ENCODE results near the gene ZNF497.

Gene ZNF497

DNA sequence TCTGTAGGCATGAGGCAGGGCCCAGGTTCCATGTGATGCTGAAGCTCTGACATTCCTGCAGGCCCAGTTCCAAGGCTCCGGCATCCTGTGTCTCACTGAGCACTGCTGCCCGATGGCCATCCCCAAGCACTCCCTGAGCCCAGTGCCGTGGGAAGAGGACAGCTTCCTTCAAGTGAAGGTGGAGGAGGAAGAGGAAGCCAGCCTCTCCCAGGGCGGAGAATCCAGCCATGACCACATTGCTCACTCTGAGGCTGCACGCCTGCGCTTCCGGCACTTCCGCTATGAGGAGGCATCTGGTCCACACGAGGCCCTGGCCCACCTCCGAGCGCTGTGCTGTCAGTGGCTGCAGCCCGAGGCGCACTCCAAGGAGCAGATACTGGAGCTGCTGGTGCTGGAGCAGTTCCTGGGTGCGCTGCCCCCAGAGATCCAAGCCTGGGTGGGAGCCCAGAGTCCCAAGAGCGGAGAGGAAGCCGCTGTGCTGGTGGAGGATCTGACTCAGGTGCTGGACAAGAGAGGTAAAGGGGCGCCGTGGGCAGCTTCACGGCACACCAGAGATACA is 27.8 kb downstream of the ZNF497 start:
- Histone ChIP-seq H3K4me1 (ENCODE audit: insufficient read depth, low read length) (no peaks in the 10 kb centered on the region), H3K9ac (ENCODE audit: low read depth, low read length) (no peak overlapping the region), H3K9me3 (ENCODE audit: insufficient read depth, low read depth, low read length) (peaks cover 6% of the 10 kb centered on the region; the same call in 1 of the 2 replicates), H3K4me3 (ENCODE audit: low read length) (no peak overlapping the region), H3K36me3 (ENCODE audit: insufficient read depth, low read depth, low read length) (peaks cover 21% of the 10 kb centered on the region; the same call in 1 of the 2 replicates), H3K27me3 (ENCODE audit: insufficient read depth, low read length) (no peaks in the 10 kb centered on the region), H3K27ac (ENCODE audit: low read length) (no peak overlapping the region)

DNA sequence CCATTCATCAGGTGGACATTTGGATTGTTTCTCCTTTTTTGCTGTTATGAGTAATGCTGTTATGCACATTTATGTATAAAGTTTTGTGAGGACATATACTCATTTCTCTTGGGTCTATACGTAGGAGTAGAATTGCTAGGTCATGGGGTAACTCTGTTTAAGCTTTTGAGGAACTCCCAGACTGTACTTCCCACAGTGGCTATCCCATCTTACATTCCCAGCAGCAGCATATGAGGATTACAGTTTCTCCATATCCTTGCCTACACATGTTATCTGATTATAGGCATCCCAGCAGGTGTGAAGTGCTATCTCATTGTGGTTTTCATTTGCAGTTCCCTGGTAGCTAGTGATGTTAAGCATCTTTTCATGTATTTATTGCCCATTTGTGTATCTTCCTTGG is 29.9 kb downstream of the ZNF497 start:
- H3K9me3 ChIP-seq (ENCODE audit: insufficient read depth, low read depth, low read length) = no peaks in the 10 kb centered on the region
- H3K4me3 ChIP-seq (ENCODE audit: low read length) = no peak overlapping the region
- no peaks in the 10 kb centered on the region for H3K27me3 ChIP-seq (ENCODE audit: insufficient read depth, low read length)
- no peak overlapping the region for H3K9ac ChIP-seq (ENCODE audit: low read depth, low read length)
- H3K36me3 ChIP-seq (ENCODE audit: insufficient read depth, low read depth, low read length) = peaks cover 11% of the 10 kb centered on the region; the same call in 1 of the 2 replicates
- no peak overlapping the region for H3K27ac ChIP-seq (ENCODE audit: low read length)
- H3K4me1 ChIP-seq (ENCODE audit: insufficient read depth, low read length) = no peaks in the 10 kb centered on the region

DNA sequence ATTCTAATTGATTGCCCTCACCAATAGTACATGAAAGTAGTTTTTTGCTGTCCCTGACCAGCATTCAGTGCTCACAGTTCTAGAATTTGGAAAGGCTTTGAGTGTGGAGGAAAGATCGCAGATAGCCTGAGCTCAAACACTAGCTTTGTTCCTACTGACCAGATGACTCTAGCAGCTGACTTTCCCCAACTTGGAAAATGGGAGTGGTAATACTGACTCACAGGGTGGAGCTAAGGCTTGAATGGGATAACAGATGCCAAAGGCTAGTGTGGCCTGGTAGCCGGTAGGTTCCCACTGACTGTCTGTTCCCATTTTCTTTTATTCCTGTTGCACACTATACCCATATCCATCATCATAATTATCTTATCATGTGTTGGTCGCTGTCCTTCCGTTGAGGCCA is 32.1 kb downstream of the ZNF497 start:
- Histone ChIP-seq H3K36me3 (ENCODE audit: insufficient read depth, low read depth, low read length) (0 out of 2 replicates have a peak, but pooled peaks cover 2% of the 10 kb centered on the region), H3K9ac (ENCODE audit: low read depth, low read length) (no peak overlapping the region), H3K9me3 (ENCODE audit: insufficient read depth, low read depth, low read length) (no peaks in the 10 kb centered on the region), H3K4me3 (ENCODE audit: low read length) (no peak overlapping the region), H3K27ac (ENCODE audit: low read length) (no peak overlapping the region), H3K4me1 (ENCODE audit: insufficient read depth, low read length) (no peaks in the 10 kb centered on the region; the same call in 1 of the 2 replicates), H3K27me3 (ENCODE audit: insufficient read depth, low read length) (no peaks in the 10 kb centered on the region)

DNA sequence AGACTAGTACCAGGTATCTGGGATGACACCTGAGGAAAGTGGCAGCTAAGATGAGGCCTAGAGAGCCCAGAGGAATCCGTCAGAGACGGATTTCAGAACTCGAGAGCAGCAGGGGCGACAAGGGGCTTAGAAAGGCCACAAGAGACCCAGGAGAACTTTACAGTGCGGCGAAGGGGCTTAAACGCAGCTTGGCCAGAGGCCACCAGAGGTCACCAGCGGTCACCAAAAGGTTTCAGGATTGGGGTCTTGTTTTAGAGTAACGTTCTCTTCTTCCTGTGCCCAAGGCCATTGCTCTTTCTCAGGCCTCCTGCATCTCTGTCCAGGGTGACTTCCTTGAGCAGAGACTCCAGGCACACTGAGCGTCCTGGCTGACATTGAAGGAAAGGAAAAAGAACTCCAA is 33.6 kb downstream of the ZNF497 start:
- no peak overlapping the region for H3K9ac ChIP-seq (ENCODE audit: low read depth, low read length)
- H3K9me3 ChIP-seq (ENCODE audit: insufficient read depth, low read depth, low read length) = no peaks in the 10 kb centered on the region
- no peaks in the 10 kb centered on the region for H3K36me3 ChIP-seq (ENCODE audit: insufficient read depth, low read depth, low read length)
- no peaks in the 10 kb centered on the region; the same call in 1 of the 2 replicates for H3K4me1 ChIP-seq (ENCODE audit: insufficient read depth, low read length)
- H3K4me3 ChIP-seq (ENCODE audit: low read length) = no peak overlapping the region
- no peak overlapping the region for H3K27ac ChIP-seq (ENCODE audit: low read length)
- no peaks in the 10 kb centered on the region for H3K27me3 ChIP-seq (ENCODE audit: insufficient read depth, low read length)

DNA sequence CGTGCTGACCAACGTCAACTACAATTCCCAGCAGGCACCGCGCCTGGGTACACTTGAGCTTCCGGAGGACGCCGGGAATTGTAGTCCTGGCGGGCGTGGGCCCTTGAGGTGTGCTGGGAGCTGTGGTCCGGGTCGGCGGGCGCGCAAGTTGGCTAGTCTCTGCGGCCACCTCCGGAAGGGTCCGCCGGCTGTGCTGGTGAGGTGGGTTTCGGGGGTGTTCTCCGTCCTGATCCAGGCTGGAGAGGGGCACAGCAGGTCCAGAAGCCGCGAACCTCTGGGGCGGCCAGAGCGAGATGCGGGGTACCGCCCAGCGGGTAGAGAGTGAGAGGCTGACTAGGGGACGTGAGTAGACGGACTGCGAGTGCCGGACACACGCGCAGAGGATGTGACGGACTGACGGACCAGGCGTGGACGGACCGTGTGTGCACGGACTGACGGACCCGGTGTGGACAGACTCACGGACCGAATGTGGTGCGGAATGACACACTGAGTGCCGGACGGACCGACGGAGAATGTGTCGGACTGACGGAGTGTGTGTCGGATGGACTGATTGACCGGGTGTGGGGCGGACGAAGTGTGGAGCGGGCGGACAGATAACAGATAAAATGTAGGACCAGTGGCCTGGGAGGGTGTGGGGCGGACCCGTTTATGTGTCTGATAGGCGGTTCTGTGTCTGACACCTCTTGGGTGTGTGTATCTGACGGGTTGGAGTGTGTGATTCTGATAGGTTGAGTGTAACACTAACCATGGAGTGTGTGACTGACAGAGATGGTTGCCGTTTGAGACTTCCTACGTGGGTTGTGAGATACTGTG is 35.4 kb downstream of the ZNF497 start, which contains the start of gene ZSCAN22:
ZSCAN22 (plus strand) TSS at position 81 of the 813 bp plus-strand sequence. CDS start 7,809 bp downstream, outside the sequence.
- Histone ChIP-seq H3K9me3 (ENCODE audit: insufficient read depth, low read depth, low read length) (no peaks in the 10 kb centered on the region), H3K27ac (ENCODE audit: low read length) (no peak within 1 kb of the TSS), H3K4me1 (ENCODE audit: insufficient read depth, low read length) (no peaks in the 10 kb centered on the region; the same call in 1 of the 2 replicates), H3K4me3 (ENCODE audit: low read length) (peak within 1 kb of the TSS; percentile 93), H3K36me3 (ENCODE audit: insufficient read depth, low read depth, low read length) (no peaks in the 10 kb centered on the region), H3K9ac (ENCODE audit: low read depth, low read length) (peak within 1 kb of the TSS; percentile 91), H3K27me3 (ENCODE audit: insufficient read depth, low read length) (no peaks in the 10 kb centered on the region)

DNA sequence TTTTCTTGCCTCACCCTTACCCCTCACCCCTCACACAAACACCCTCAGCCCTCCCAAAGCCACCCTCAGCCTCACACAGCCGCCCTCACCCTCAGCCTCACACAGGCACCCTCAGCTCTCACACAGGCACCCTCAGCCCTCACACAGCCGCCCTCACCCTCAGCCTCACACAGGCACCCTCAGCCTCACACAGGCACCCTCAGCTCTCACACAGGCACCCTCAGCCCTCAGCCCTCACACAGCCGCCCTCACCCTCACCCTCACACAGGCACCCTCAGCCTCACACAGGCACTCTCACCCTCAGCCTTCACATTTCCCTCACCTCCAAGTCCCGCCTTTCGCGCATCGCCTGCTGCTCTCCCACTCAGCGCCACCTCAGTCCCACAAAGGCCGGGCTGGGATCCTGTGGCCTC is 36.0 kb downstream of the ZNF497 start:
- Histone ChIP-seq H3K27me3 (ENCODE audit: insufficient read depth, low read length) (no peaks in the 10 kb centered on the region), H3K36me3 (ENCODE audit: insufficient read depth, low read depth, low read length) (no peaks in the 10 kb centered on the region), H3K4me1 (ENCODE audit: insufficient read depth, low read length) (no peaks in the 10 kb centered on the region; the same call in 1 of the 2 replicates), H3K9ac (ENCODE audit: low read depth, low read length) (peak overlapping the region; percentile 91), H3K4me3 (ENCODE audit: low read length) (peak overlapping the region; percentile 93), H3K27ac (ENCODE audit: low read length) (no peak overlapping the region), H3K9me3 (ENCODE audit: insufficient read depth, low read depth, low read length) (no peaks in the 10 kb centered on the region)

DNA sequence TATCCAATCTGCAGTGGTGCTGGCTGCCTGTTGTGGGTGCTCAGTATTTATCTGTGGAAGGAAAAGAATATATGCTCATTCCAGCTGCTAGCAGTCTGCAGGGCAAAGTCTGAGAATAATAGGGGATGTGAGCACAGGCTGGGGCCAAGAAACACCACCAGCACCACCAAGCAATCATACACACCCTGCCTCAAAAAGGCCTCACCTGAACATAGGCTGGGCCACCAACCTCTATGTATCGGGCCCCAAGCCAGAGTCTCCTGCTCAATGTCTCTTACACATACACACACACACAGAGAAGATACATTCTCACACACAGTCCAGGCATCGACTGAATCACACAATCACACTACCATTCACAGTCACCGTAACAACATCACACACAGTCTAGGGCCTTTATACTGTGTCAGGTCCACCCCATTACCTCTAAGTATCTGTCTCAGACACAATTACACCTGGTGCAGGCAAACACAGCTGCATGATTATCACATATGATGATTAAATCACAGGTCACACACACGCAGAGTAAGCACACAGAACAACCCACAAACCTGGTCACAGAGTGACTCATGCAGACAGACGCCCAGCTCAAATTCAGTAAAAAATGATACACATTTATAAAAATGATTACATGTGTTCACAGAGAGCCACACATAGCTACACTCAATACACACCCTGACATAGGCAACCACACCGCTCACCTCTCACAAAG is 37.1 kb downstream of the ZNF497 start:
- no peak overlapping the region for H3K27ac ChIP-seq (ENCODE audit: low read length)
- peak overlapping the region; percentile 91; the same call in 1 of the 2 replicates for H3K9ac ChIP-seq (ENCODE audit: low read depth, low read length)

DNA sequence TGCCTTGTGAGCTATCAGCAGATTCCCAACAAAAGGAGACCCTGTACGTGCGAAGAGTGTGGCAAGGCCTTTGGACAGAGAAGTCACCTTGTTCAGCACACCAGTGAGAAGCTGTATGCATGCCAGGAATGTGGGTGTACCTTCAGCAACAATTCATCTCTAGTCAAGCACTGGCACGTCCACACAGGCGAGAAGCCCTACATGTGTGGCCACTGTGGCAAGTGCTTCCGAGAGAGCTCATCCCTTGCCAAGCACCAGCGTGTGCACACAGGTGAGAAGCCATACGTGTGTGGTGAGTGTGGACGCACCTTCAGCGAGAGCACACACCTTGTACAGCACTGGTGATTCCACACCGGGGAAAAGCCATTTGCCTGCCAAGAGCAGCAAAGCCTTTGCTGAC is 43.3 kb downstream of the ZNF497 start:
- Histone ChIP-seq H3K4me1 (ENCODE audit: insufficient read depth, low read length) (no peaks in the 10 kb centered on the region), H3K9ac (ENCODE audit: low read depth, low read length) (no peak overlapping the region), H3K27ac (ENCODE audit: low read length) (no peak overlapping the region), H3K9me3 (ENCODE audit: insufficient read depth, low read depth, low read length) (no peaks in the 10 kb centered on the region), H3K36me3 (ENCODE audit: insufficient read depth, low read depth, low read length) (peaks cover 16% of the 10 kb centered on the region), H3K4me3 (ENCODE audit: low read length) (no peak overlapping the region), H3K27me3 (ENCODE audit: insufficient read depth, low read length) (no peaks in the 10 kb centered on the region)

More for the DNA sequence above, 37.1 kb downstream of the ZNF497 start:
- H3K9me3 ChIP-seq (ENCODE audit: insufficient read depth, low read depth, low read length) = no peaks in the 10 kb centered on the region
- H3K4me1 ChIP-seq (ENCODE audit: insufficient read depth, low read length) = no peaks in the 10 kb centered on the region; the same call in 1 of the 2 replicates
- H3K4me3 ChIP-seq (ENCODE audit: low read length) = peak overlapping the region; percentile 93
- no peaks in the 10 kb centered on the region for H3K36me3 ChIP-seq (ENCODE audit: insufficient read depth, low read depth, low read length)
- H3K27me3 ChIP-seq (ENCODE audit: insufficient read depth, low read length) = no peaks in the 10 kb centered on the region

DNA sequence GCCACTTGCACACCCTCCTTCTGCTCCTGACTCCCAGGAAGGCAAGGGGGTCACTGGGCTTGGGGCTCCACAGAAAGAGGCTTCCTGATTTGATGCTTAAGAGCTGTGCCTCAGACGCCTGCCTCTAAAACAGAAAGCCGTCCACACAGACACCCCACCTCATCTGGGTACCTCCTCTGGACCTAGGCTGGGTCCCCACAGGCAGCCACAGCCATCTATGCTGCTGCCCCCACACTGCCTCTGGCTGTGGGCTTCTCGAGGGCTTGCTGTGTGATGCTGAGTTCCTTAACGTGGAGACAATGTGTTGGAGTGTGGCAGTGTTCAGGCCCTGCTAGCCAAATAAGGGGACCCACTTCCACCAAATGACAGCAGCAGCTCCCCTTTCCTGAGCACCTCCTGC is 44.3 kb downstream of the ZNF497 start:
- Histone ChIP-seq H3K36me3 (ENCODE audit: insufficient read depth, low read depth, low read length) (peaks cover 25% of the 10 kb centered on the region), H3K27ac (ENCODE audit: low read length) (no peak overlapping the region), H3K9ac (ENCODE audit: low read depth, low read length) (no peak overlapping the region), H3K4me3 (ENCODE audit: low read length) (no peak overlapping the region), H3K4me1 (ENCODE audit: insufficient read depth, low read length) (no peaks in the 10 kb centered on the region), H3K9me3 (ENCODE audit: insufficient read depth, low read depth, low read length) (no peaks in the 10 kb centered on the region), H3K27me3 (ENCODE audit: insufficient read depth, low read length) (no peaks in the 10 kb centered on the region)

DNA sequence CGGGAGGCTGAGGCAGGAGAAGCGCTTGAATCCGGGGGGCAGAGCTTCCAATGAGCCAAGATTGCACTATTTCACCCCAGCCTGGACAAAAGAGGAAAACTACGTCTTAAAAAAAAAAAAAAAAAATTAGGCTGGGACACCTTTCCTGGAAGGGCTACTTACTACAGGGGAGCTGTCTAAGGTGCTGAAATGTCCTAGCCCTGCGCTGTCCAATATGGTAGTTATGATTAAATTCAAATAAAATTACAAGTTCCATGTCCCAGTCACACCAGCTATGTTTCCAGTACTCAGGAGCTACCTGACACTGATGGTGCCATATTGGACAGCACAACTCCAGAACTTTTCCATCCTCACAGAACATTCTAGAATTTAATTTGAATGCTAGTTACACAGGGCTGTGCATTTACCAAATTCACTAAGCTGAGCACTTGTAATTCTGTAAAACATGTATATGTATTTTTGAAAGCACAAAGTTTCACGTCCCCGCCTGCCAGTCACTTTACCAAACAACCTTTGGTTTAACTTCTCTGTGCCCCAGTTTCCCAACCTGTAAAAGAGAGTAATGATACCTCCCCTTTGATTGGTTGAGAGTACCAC is 45.0 kb downstream of the ZNF497 start:
- H3K9me3 ChIP-seq (ENCODE audit: insufficient read depth, low read depth, low read length) = no peaks in the 10 kb centered on the region
- no peaks in the 10 kb centered on the region for H3K4me1 ChIP-seq (ENCODE audit: insufficient read depth, low read length)
- H3K27me3 ChIP-seq (ENCODE audit: insufficient read depth, low read length) = no peaks in the 10 kb centered on the region
- H3K4me3 ChIP-seq (ENCODE audit: low read length) = no peak overlapping the region
- no peak overlapping the region for H3K27ac ChIP-seq (ENCODE audit: low read length)
- peaks cover 32% of the 10 kb centered on the region for H3K36me3 ChIP-seq (ENCODE audit: insufficient read depth, low read depth, low read length)
- H3K9ac ChIP-seq (ENCODE audit: low read depth, low read length) = no peak overlapping the region

DNA sequence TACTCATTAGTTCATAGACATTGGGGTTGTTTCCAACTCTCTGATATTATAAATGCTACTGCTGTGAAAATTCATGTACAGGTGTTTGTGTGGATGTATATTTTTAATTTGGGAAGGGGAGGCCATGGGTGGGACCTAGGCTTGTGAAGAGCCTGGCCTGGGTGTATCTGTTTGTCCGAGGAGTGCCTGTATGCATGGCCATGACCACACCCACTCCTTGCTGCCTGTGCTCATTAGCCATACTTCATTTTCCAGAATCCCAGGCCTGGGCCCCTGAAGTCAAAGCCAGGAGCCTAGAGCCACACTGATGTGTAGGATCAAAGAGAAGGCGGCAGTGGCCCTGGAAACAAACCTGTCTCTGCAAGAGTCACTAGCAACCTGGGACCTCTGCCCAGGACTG is 47.0 kb downstream of the ZNF497 start:
- Histone ChIP-seq H3K9ac (ENCODE audit: low read depth, low read length) (no peak overlapping the region), H3K27ac (ENCODE audit: low read length) (no peak overlapping the region), H3K36me3 (ENCODE audit: insufficient read depth, low read depth, low read length) (peaks cover 47% of the 10 kb centered on the region)

More for the DNA sequence above, 47.0 kb downstream of the ZNF497 start:
- no peaks in the 10 kb centered on the region for H3K9me3 ChIP-seq (ENCODE audit: insufficient read depth, low read depth, low read length)
- H3K4me1 ChIP-seq (ENCODE audit: insufficient read depth, low read length) = no peaks in the 10 kb centered on the region
- no peaks in the 10 kb centered on the region for H3K27me3 ChIP-seq (ENCODE audit: insufficient read depth, low read length)
- H3K4me3 ChIP-seq (ENCODE audit: low read length) = no peak overlapping the region
